H9 (cell line): ENCODE measurements around the gene ROBO2. TPM values are rescaled to one million over a fixed set of nuclear protein-coding genes. Genes with fewer than 3 reads are reported as not detected.

ENCODE experiments used
- DNase-seq: peaks from one replicate; pipeline ENCODE4 v3.0.0-alpha.2; 2017
- H2AFZ ChIP-seq: one replicate; pipeline ENCODE4 v1.6.1; 2013; ENCODE audit warnings: mild to moderate bottlenecking, low read length, control low read depth, moderate library complexity
- H2AK5ac ChIP-seq: 2 replicates; pipeline ENCODE4 v1.6.1; 2013; ENCODE audit warnings: low read length, control low read depth, mixed read lengths; ENCODE audit not compliant: insufficient read length
- H2BK120ac ChIP-seq: one replicate; pipeline ENCODE4 v1.6.1; 2013; ENCODE audit warnings: low read depth, mild to moderate bottlenecking, low read length, control low read depth, inconsistent platforms; ENCODE audit not compliant: poor library complexity, severe bottlenecking
- H2BK12ac ChIP-seq: 2 replicates; pipeline ENCODE4 v1.6.1; 2013; ENCODE audit warnings: low read length, control low read depth, mixed read lengths, low read depth; ENCODE audit not compliant: insufficient read length
- H2BK15ac ChIP-seq: 2 replicates; pipeline ENCODE4 v1.6.1; 2013; ENCODE audit warnings: low read depth, low read length, control low read depth
- H2BK20ac ChIP-seq: one replicate; pipeline ENCODE4 v1.6.1; 2013; ENCODE audit warnings: low read depth, mild to moderate bottlenecking, low read length, control low read depth, inconsistent platforms; ENCODE audit not compliant: poor library complexity, severe bottlenecking
- H2BK5ac ChIP-seq: 2 replicates; pipeline ENCODE4 v1.6.1; 2013; ENCODE audit warnings: low read length, control low read depth, mixed read lengths; ENCODE audit not compliant: insufficient read length
- H3K14ac ChIP-seq: 2 replicates; pipeline ENCODE4 v1.6.1; 2013; ENCODE audit warnings: low read length, control low read depth; ENCODE audit not compliant: insufficient read depth
- H3K18ac ChIP-seq: 2 replicates; pipeline ENCODE4 v1.6.1; 2013; ENCODE audit warnings: low read depth, mild to moderate bottlenecking, mixed read lengths, low read length, control low read depth; ENCODE audit not compliant: insufficient read length
- H3K23ac ChIP-seq: 2 replicates; pipeline ENCODE4 v1.6.1; 2013; ENCODE audit warnings: low read length, control low read depth, mixed read lengths, low read depth; ENCODE audit not compliant: insufficient read length
- H3K23me2 ChIP-seq: 2 replicates; pipeline ENCODE4 v1.6.1; 2013; ENCODE audit warnings: low read depth, mild to moderate bottlenecking, mixed read lengths, low read length, control low read depth; ENCODE audit not compliant: insufficient read length, poor library complexity, severe bottlenecking
- H3K27ac ChIP-seq: 2 replicates; pipeline ENCODE4 v1.5.1; 2013; ENCODE audit warnings: low read length, control low read depth, mixed read lengths, low read depth; ENCODE audit not compliant: insufficient read length
- H3K27me3 ChIP-seq: 2 replicates; pipeline ENCODE4 v1.6.1; 2013; ENCODE audit warnings: low read length, control low read depth, inconsistent platforms; ENCODE audit not compliant: insufficient read depth
- H3K4ac ChIP-seq: 2 replicates; pipeline ENCODE4 v1.6.1; 2013; ENCODE audit warnings: low read depth, mild to moderate bottlenecking, control low read depth, inconsistent platforms, low read length, moderate library complexity
- H3K4me1 ChIP-seq: 2 replicates; pipeline ENCODE4 v1.6.1; 2013; ENCODE audit warnings: low read length, control low read depth, inconsistent platforms; ENCODE audit not compliant: insufficient read depth
- H3K4me2 ChIP-seq: 2 replicates; pipeline ENCODE4 v1.6.1; 2013; ENCODE audit warnings: low read length, control low read depth, mixed read lengths; ENCODE audit not compliant: insufficient read length, insufficient read depth
- H3K56ac ChIP-seq: 2 replicates; pipeline ENCODE4 v1.6.1; 2013; ENCODE audit warnings: low read depth, mild to moderate bottlenecking, mixed read lengths, low read length, control low read depth; ENCODE audit not compliant: insufficient read length
- H3K79me1 ChIP-seq: 2 replicates; pipeline ENCODE4 v1.6.1; 2013; ENCODE audit warnings: low read depth, mild to moderate bottlenecking, moderate library complexity, low read length, control low read depth, inconsistent platforms; ENCODE audit not compliant: insufficient read depth, poor library complexity, severe bottlenecking
- H3K79me2 ChIP-seq: 2 replicates; pipeline ENCODE4 v1.6.1; 2013; ENCODE audit warnings: low read length, control low read depth, inconsistent platforms; ENCODE audit not compliant: insufficient read depth
- H3K9ac ChIP-seq: 2 replicates; pipeline ENCODE4 v1.6.1; 2013; ENCODE audit warnings: low read length, control low read depth, mixed read lengths; ENCODE audit not compliant: insufficient read length; ENCODE audit errors: extremely low read depth
- H3K9me3 ChIP-seq: one replicate; pipeline ENCODE4 v1.6.1; 2013; ENCODE audit warnings: low read depth, low read length, inconsistent platforms; ENCODE audit not compliant: control insufficient read depth
- H3T11ph ChIP-seq: one replicate; pipeline ENCODE4 v1.6.1; 2013; ENCODE audit warnings: mild to moderate bottlenecking, low read length, control low read depth, inconsistent platforms
- H4K20me1 ChIP-seq: one replicate; pipeline ENCODE4 v1.6.1; 2013; ENCODE audit not compliant: control insufficient read depth, insufficient read length, insufficient read depth
- H4K5ac ChIP-seq: 2 replicates; pipeline ENCODE4 v1.6.1; 2013; ENCODE audit warnings: low read depth, mild to moderate bottlenecking, mixed read lengths, low read length, control low read depth; ENCODE audit not compliant: insufficient read length
- H4K8ac ChIP-seq: replicated peaks from 2 replicates; pipeline ENCODE4 v1.6.1; 2013; ENCODE audit warnings: low read length, control low read depth, mixed read lengths, low read depth; ENCODE audit not compliant: insufficient read length
- H4K91ac ChIP-seq: 2 replicates; pipeline ENCODE4 v1.6.1; 2013; ENCODE audit warnings: low read depth, mild to moderate bottlenecking, moderate library complexity, mixed read lengths, low read length, control low read depth; ENCODE audit not compliant: insufficient read length
- H3K27ac Mint-ChIP-seq, 3 experiments: 2 replicates in 2 of 3; 3 replicates in 1 of 3; pipeline ENCODE4 v1.8.0; 2020 to 2021; ENCODE audit warnings: mixed read lengths in 3 of 3, mild to moderate bottlenecking in 1 of 3, moderate library complexity in 1 of 3
- H3K27me3 Mint-ChIP-seq: 2 replicates; pipeline ENCODE4 v1.8.0; 2021; ENCODE audit warnings: low read depth, mild to moderate bottlenecking, moderate library complexity, mixed read lengths
- H3K36me3 Mint-ChIP-seq, 3 experiments: 2 replicates in 2 of 3; 3 replicates in 1 of 3; pipeline ENCODE4 v1.8.0; 2020 to 2021; ENCODE audit warnings: low read depth in 3 of 3, mixed read lengths in 3 of 3; ENCODE audit not compliant: insufficient read depth in 1 of 3
- H3K4me1 Mint-ChIP-seq, 2 experiments: 2 replicates each; pipeline ENCODE4 v1.8.0; 2020; ENCODE audit warnings: mixed read lengths in 2 of 2
- H3K4me3 Mint-ChIP-seq, 2 experiments: 2 replicates in 1 of 2; 3 replicates in 1 of 2; pipeline ENCODE4 v1.8.0; 2020 to 2021; ENCODE audit warnings: mild to moderate bottlenecking in 2 of 2, mixed read lengths in 2 of 2, moderate library complexity in 1 of 2
- H3K9me3 Mint-ChIP-seq, 2 experiments: 2 replicates in 1 of 2; 3 replicates in 1 of 2; pipeline ENCODE4 v1.8.0; 2020; ENCODE audit warnings: mild to moderate bottlenecking in 2 of 2, mixed read lengths in 2 of 2, moderate library complexity in 1 of 2
- CTCF ChIP-seq: fragments of 200-600 bp; sonication (generic); conservative IDR thresholded peaks from 3 replicates; pipeline ENCODE4 v1.8.0; 2021; ENCODE audit warnings: antibody characterized with exemption, mild to moderate bottlenecking
- WGBS: extraction: QIAGEN DNeasy Blood & Tissue Kit; methylation state at CpG from one replicate; pipeline ENCODE4 v1.1.7; 2013; ENCODE audit warnings: missing lambda C conversion rate, low lambda C conversion rate, mixed read lengths; ENCODE audit not compliant: insufficient read length; ENCODE audit errors: extremely low coverage; 5-methylcytosine and 5-hydroxymethylcytosine counted together
- total RNA-seq: library from RNA; stranded (reverse); gene quantifications from 2 replicates; pipeline ENCODE4 v1.2.1, GENCODE V29; 2021

ROBO2 gene
- total RNA-seq, 1 experiment from 2014 or later, result 2.3 TPM

GRCh38 chr3:77147836-77148578, 108.1 kb downstream of the ROBO2 start:
- Histone ChIP-seq H2BK15ac (no peak overlapping the region), H3T11ph (no peak overlapping the region), H4K91ac (no peak overlapping the region), H3K4ac (no peak overlapping the region), H3K27me3 (no peaks in the 10 kb centered on the region), H3K18ac (no peak overlapping the region), H2BK120ac (no peak overlapping the region), H2BK12ac (no peak overlapping the region), H4K8ac (no peak overlapping the region), H3K27ac (no peak overlapping the region), H3K79me1 (no peaks in the 10 kb centered on the region), H3K14ac (no peak overlapping the region), H4K20me1 (no peaks in the 10 kb centered on the region), H3K4me2 (no peak overlapping the region), H2AFZ (no peak overlapping the region), H3K4me1 (peaks cover 6% of the 10 kb centered on the region; the same call in 1 of the 2 replicates), H4K5ac (no peak overlapping the region), H2BK20ac (no peak overlapping the region), H3K9ac (no peak overlapping the region), H3K79me2 (no peaks in the 10 kb centered on the region), H2AK5ac (no peak overlapping the region), H3K56ac (no peak overlapping the region), H3K9me3 (no peaks in the 10 kb centered on the region), H3K23me2 (no peaks in the 10 kb centered on the region), H3K23ac (no peak overlapping the region), H2BK5ac (no peak overlapping the region)
- H3K27ac Mint-ChIP-seq, result peak overlapping the region in 1 of 3 experiments; percentile 52; a peak in 2 of 7 replicates
- TF ChIP-seq CTCF, result no peak
- peak; percentile 41 for DNase-seq
- no peaks in the 10 kb centered on the region for H3K9me3 Mint-ChIP-seq
- H3K4me3 Mint-ChIP-seq, result peak overlapping the region in 1 of 2 experiments; percentile 61; a peak in 2 of 5 replicates
- peaks cover 33 to 34% of the 10 kb centered on the region in 2 experiments for H3K4me1 Mint-ChIP-seq
- no CpG with 5 or more reads among the region's 8 CpGs for WGBS
- no peaks in the 10 kb centered on the region for H3K27me3 Mint-ChIP-seq
- no peaks in the 10 kb centered on the region for H3K36me3 Mint-ChIP-seq
